Muscle of leg (tissue), 11 donors: ENCODE measurements around the gene METTL2B. TPM values are rescaled to one million over a fixed set of nuclear protein-coding genes. Genes with fewer than 3 reads are reported as not detected.
"Not testable (repeated sequence)": the region's sequence is repeated elsewhere in the genome, so short reads cannot be mapped to it uniquely, and the experiment has no call there.

Source experiments
- DNase-seq: peaks from one replicate; pipeline ENCODE4 v3.0.0; 2013
- H3K27ac ChIP-seq: one replicate; pipeline ENCODE4 v1.5.1; 2013; ENCODE audit warnings: mild to moderate bottlenecking, low read length, control low read depth
- H3K27me3 ChIP-seq: one replicate; pipeline ENCODE4 v1.6.1; 2013; ENCODE audit warnings: low read length; ENCODE audit not compliant: control insufficient read depth, insufficient read depth
- H3K36me3 ChIP-seq: one replicate; pipeline ENCODE4 v1.6.1; 2013; ENCODE audit warnings: low read length; ENCODE audit not compliant: control insufficient read depth, insufficient read depth
- H3K4me1 ChIP-seq: one replicate; pipeline ENCODE4 v1.6.1; 2013; ENCODE audit warnings: low read length; ENCODE audit not compliant: control insufficient read depth, insufficient read depth
- H3K4me3 ChIP-seq: one replicate; pipeline ENCODE4 v1.5.1; 2013; ENCODE audit warnings: low read length, control low read depth
- H3K9me3 ChIP-seq: replicated peaks from 2 replicates; pipeline ENCODE4 v1.6.1; 2013; ENCODE audit warnings: low read depth, low read length; ENCODE audit not compliant: control insufficient read depth
- WGBS: methylation state at CpG from one replicate; pipeline ENCODE4 v1.1.5; 2013; ENCODE audit warnings: missing lambda C conversion rate; ENCODE audit not compliant: insufficient coverage; 5-methylcytosine and 5-hydroxymethylcytosine counted together
- polyA plus RNA-seq, 8 donors: library from polyadenylated mRNA; unstranded; fragments of 120-200 nt; gene quantifications; one replicate each; pipeline versions ENCODE4 v1.2.1 to v1.2.3, GENCODE V29; 2013; ENCODE audit warnings: inconsistent platforms in 1 of 8, low replicate concordance in 1 of 8; ENCODE audit not compliant: insufficient read length in 8 of 8, insufficient read depth in 1 of 8
- total RNA-seq: library from RNA; stranded (reverse); fragments of 120-200 nt; gene quantifications from one replicate; pipeline ENCODE4 v1.2.4, GENCODE V29; 2013

Gene METTL2B
- total and polyA plus RNA-seq, 9 donors: 15.3 to 27.5 (median 20.0) TPM

- not testable (repeated sequence) for H3K36me3 ChIP-seq, DNase-seq, H3K4me1 ChIP-seq, H3K27me3 ChIP-seq, H3K27ac ChIP-seq, H3K9me3 ChIP-seq, H3K4me3 ChIP-seq
- WGBS: 60% methylated on average over 2 of the region's 8 CpGs
Observed at GRCh38 chr7:128463933-128464332, 12.6 kb upstream of the METTL2B start.

GRCh38 chr7:128466871-128467270 is 9.7 kb upstream of the METTL2B start:
- H3K4me3 ChIP-seq, H3K27me3 ChIP-seq, H3K27ac ChIP-seq, DNase-seq, H3K4me1 ChIP-seq, H3K9me3 ChIP-seq, H3K36me3 ChIP-seq: not testable (repeated sequence)

GRCh38 chr7:128477336-128477690 is 765 bp downstream of the METTL2B start:
- not testable (repeated sequence) for DNase-seq, H3K27me3 ChIP-seq, H3K4me1 ChIP-seq, H3K36me3 ChIP-seq, H3K9me3 ChIP-seq
- WGBS: 4% methylated on average over 4 of the region's 4 CpGs
- Histone ChIP-seq H3K27ac (peak overlapping the region; percentile 93), H3K4me3 (peak overlapping the region; percentile 88)

GRCh38 chr7:128479082-128479481 is 2.5 kb downstream of the METTL2B start:
- not testable (repeated sequence) for H3K4me3 ChIP-seq, H3K36me3 ChIP-seq, H3K27me3 ChIP-seq, H3K9me3 ChIP-seq, H3K27ac ChIP-seq, H3K4me1 ChIP-seq, DNase-seq
- no CpG with 5 or more reads among the region's 4 CpGs for WGBS

- WGBS: no CpG with 5 or more reads among the region's 6 CpGs
- H3K27ac ChIP-seq, DNase-seq, H3K4me3 ChIP-seq, H3K9me3 ChIP-seq, H3K36me3 ChIP-seq, H3K27me3 ChIP-seq, H3K4me1 ChIP-seq: not testable (repeated sequence)
Observed at GRCh38 chr7:128488134-128488533, 11.6 kb downstream of the METTL2B start.

- Histone ChIP-seq H3K9me3 (no peaks in the 10 kb centered on the region), H3K4me1 (no peaks in the 10 kb centered on the region), H3K27ac (no peak overlapping the region), H3K27me3 (no peaks in the 10 kb centered on the region), H3K4me3 (no peak overlapping the region), H3K36me3 (peaks cover 37% of the 10 kb centered on the region)
- DNase-seq: no peak
- 91% methylated on average over 9 of the region's 9 CpGs for WGBS
Observed at GRCh38 chr7:128497405-128497804, 20.9 kb downstream of the METTL2B start.

GRCh38 chr7:128505416-128505815 is 28.9 kb downstream of the METTL2B start:
- H3K9me3 ChIP-seq, H3K4me1 ChIP-seq, H3K36me3 ChIP-seq, DNase-seq, H3K27ac ChIP-seq, H3K4me3 ChIP-seq, H3K27me3 ChIP-seq: not testable (repeated sequence)
- no CpG with 5 or more reads among the region's 2 CpGs for WGBS

GRCh38 chr7:128506819-128507218 is 30.3 kb downstream of the METTL2B start:
- H3K27ac ChIP-seq, H3K4me3 ChIP-seq, H3K4me1 ChIP-seq, H3K36me3 ChIP-seq, H3K27me3 ChIP-seq, H3K9me3 ChIP-seq, DNase-seq: not testable (repeated sequence)
- WGBS: no CpG with 5 or more reads among the region's 3 CpGs

- not testable (repeated sequence) for H3K9me3 ChIP-seq, DNase-seq, H3K4me1 ChIP-seq, H3K36me3 ChIP-seq, H3K27me3 ChIP-seq, H3K4me3 ChIP-seq, H3K27ac ChIP-seq
- no CpG with 5 or more reads among the region's 5 CpGs for WGBS
Observed at GRCh38 chr7:128507321-128507993, 30.9 kb downstream of the METTL2B start.

GRCh38 chr7:128511692-128512091 is 35.1 kb downstream of the METTL2B start:
- not testable (repeated sequence) for H3K4me3 ChIP-seq, H3K27ac ChIP-seq, H3K27me3 ChIP-seq, H3K9me3 ChIP-seq, H3K36me3 ChIP-seq, DNase-seq, H3K4me1 ChIP-seq
- WGBS: 85% methylated on average over 9 of the region's 11 CpGs

GRCh38 chr7:128515232-128515631 is 38.7 kb downstream of the METTL2B start:
- H3K9me3 ChIP-seq, H3K36me3 ChIP-seq, H3K27me3 ChIP-seq, H3K4me1 ChIP-seq, DNase-seq, H3K27ac ChIP-seq, H3K4me3 ChIP-seq: not testable (repeated sequence)
- WGBS: 21% methylated on average over 2 of the region's 6 CpGs
